Measurements from ENCODE around the gene PXYLP1.

The PXYLP1 gene

GRCh38 chr3:141342386-141342785 is 110.8 kb downstream of the PXYLP1 start:
- H3K4me1 Mint-ChIP-seq, result no peaks in the 10 kb centered on the region
- peaks cover 3% of the 10 kb centered on the region for H3K36me3 Mint-ChIP-seq (ENCODE audit: low read depth)
- H3K9me3 Mint-ChIP-seq, result peaks cover 19% of the 10 kb centered on the region
- no peak overlapping the region for H3K4me3 Mint-ChIP-seq
- H3K27me3 Mint-ChIP-seq (ENCODE audit: low read depth), result peaks cover 4% of the 10 kb centered on the region
- H3K27ac Mint-ChIP-seq, result no peak overlapping the region
- TF ChIP-seq CTCF (IDR thresholded peaks at IDR 0.05; ENCODE audit: unreplicated experiment in 3 of 3), result no peak

GRCh38 chr3:141343077-141343476 is 111.5 kb downstream of the PXYLP1 start:
- H3K27ac Mint-ChIP-seq, result no peak overlapping the region
- peaks cover 19% of the 10 kb centered on the region for H3K9me3 Mint-ChIP-seq
- H3K27me3 Mint-ChIP-seq (ENCODE audit: low read depth), result peaks cover 4% of the 10 kb centered on the region
- no peaks in the 10 kb centered on the region for H3K4me1 Mint-ChIP-seq
- no peak for TF ChIP-seq CTCF (IDR thresholded peaks at IDR 0.05; ENCODE audit: unreplicated experiment in 3 of 3)
- no peak overlapping the region for H3K4me3 Mint-ChIP-seq
- peaks cover 3% of the 10 kb centered on the region for H3K36me3 Mint-ChIP-seq (ENCODE audit: low read depth)

GRCh38 chr3:141343865-141344271 is 112.2 kb downstream of the PXYLP1 start:
- TF ChIP-seq CTCF (IDR thresholded peaks at IDR 0.05; ENCODE audit: unreplicated experiment in 3 of 3), result no peak
- Mint-ChIP-seq H3K4me3 (no peak overlapping the region), H3K27me3 (ENCODE audit: low read depth) (peaks cover 4% of the 10 kb centered on the region), H3K27ac (no peak overlapping the region), H3K4me1 (peaks cover 6% of the 10 kb centered on the region), H3K9me3 (peaks cover 18% of the 10 kb centered on the region), H3K36me3 (ENCODE audit: low read depth) (peaks cover 3% of the 10 kb centered on the region)

All from nephron (organoid).